Activated T-helper 9 cell treated with anti-CD3 and anti-CD28 coated beads, Interleukin-2, amount 50 U/mL, for 16 hours (primary cell): Measurements from ENCODE around the gene FGF19.

Experiments
- DNase-seq: peaks from one replicate; pipeline ENCODE4 v3.0.0-alpha.2; 2020; ENCODE audit warnings: low read depth

The FGF19 gene

GRCh38 chr11:69670158-69670845 is 33.5 kb downstream of the FGF19 start:
- peak; percentile 40 for DNase-seq

- no peak for DNase-seq
Measured at GRCh38 chr11:69669486-69669885, 34.3 kb downstream of the FGF19 start.

- no peak for DNase-seq
Measured at GRCh38 chr11:69667619-69668604, 35.9 kb downstream of the FGF19 start.

- DNase-seq, result no peak
Measured at GRCh38 chr11:69666752-69667536, 36.9 kb downstream of the FGF19 start.

- DNase-seq, result no peak
Measured at GRCh38 chr11:69666261-69666660, 37.6 kb downstream of the FGF19 start.

- no peak for DNase-seq
Measured at GRCh38 chr11:69665669-69666068, 38.2 kb downstream of the FGF19 start.

- no peak for DNase-seq
Measured at GRCh38 chr11:69664901-69665300, 38.9 kb downstream of the FGF19 start.

GRCh38 chr11:69664103-69664775 is 39.6 kb downstream of the FGF19 start:
- no peak for DNase-seq

- DNase-seq, result no peak
Measured at GRCh38 chr11:69663326-69663725, 40.5 kb downstream of the FGF19 start.

- DNase-seq, result no peak
Measured at GRCh38 chr11:69662806-69663205, 41.0 kb downstream of the FGF19 start.

GRCh38 chr11:69662021-69662698 is 41.7 kb downstream of the FGF19 start:
- no peak for DNase-seq

- no peak for DNase-seq
Measured at GRCh38 chr11:69661413-69661715, 42.5 kb downstream of the FGF19 start.

- DNase-seq, result no peak
Measured at GRCh38 chr11:69660001-69660500, 43.8 kb downstream of the FGF19 start.

- no peak for DNase-seq
Measured at GRCh38 chr11:69659591-69659990, 44.2 kb downstream of the FGF19 start.

GRCh38 chr11:69658626-69659450 is 45.0 kb downstream of the FGF19 start:
- no peak for DNase-seq

GRCh38 chr11:69657911-69658625 is 45.8 kb downstream of the FGF19 start:
- DNase-seq, result no peak

GRCh38 chr11:69657456-69657910 is 46.3 kb downstream of the FGF19 start:
- DNase-seq, result no peak

GRCh38 chr11:69656536-69657455 is 47.0 kb downstream of the FGF19 start:
- no peak for DNase-seq
